ENCODE measurements around the gene DLL1. TPM values are rescaled to one million over a fixed set of nuclear protein-coding genes. Genes with fewer than 3 reads are reported as not detected.

Gene DLL1
- total and polyA plus RNA-seq, 4 experiments from 2014 or later = 0.07 to 3.4 (median 1.7) TPM; not detected in 1

DNA sequence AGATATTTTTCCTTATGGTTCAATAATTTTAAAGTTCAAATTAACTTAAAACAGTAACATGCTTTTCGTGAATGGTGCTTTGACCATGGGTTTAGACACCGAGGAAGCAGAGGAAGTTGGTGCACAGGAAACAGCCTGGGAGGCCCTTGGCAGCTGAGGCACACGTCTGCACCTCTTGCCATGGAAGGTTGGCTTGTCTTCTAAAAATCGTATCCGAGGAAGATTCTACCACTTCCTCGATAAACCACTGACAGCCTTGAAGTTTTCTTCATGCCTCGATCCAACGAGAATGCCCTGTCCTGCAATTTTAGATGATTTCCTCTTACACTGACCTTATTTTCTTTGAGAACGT, 12.2 kb downstream of the DLL1 start:
- H3K4me1 ChIP-seq (ENCODE audit: insufficient read depth, low read length) = peaks cover 18% of the 10 kb centered on the region
- no peak overlapping the region for H3K27ac ChIP-seq (ENCODE audit: low read depth, low read length)
- Mint-ChIP-seq H3K9me3 (peaks cover 0 to under 1% (median 0%) of the 10 kb centered on the region in 8 donors), H3K36me3 (no peaks in the 10 kb centered on the region), H3K27me3 (peaks cover 2 to 6% of the 10 kb centered on the region in 2 donors), H3K4me1 (peaks cover 19 to 32% (median 26%) of the 10 kb centered on the region in 4 donors), H3K4me3 (peak overlapping the region in 5 of 8 donors; percentile 29 to 67 (median 38)), H3K27ac (peak overlapping the region in 4 of 7 donors; percentile 11 to 76 (median 51))
- intact Hi-C loops (cut with micrococcal nuclease) = no loop called here
- H3K9me3 ChIP-seq (ENCODE audit: control insufficient read depth in 1 of 2, low read length in 2 of 2) = no peaks in the 10 kb centered on the region
- no peaks in the 10 kb centered on the region for H3K36me3 ChIP-seq (ENCODE audit: insufficient read depth, low read length)
- POLR2A ChIA-PET (ENCODE audit: partially characterized antibody) = interaction anchor here (0.7 to 1.8 kb wide), 2 partner anchors 12 to 131 kb away, joined by 3 to 5 read pairs; partner anchors contain the start of gene DLL1
- CTCF ChIA-PET (ENCODE audit: partially characterized antibody) = no interaction called here
- no peaks in the 10 kb centered on the region for H3K27me3 ChIP-seq (ENCODE audit: insufficient read depth, low read length)
- no peak for DNase-seq
- no peak overlapping the region for H3K4me3 ChIP-seq (ENCODE audit: low read length in 2 of 2)

DNA sequence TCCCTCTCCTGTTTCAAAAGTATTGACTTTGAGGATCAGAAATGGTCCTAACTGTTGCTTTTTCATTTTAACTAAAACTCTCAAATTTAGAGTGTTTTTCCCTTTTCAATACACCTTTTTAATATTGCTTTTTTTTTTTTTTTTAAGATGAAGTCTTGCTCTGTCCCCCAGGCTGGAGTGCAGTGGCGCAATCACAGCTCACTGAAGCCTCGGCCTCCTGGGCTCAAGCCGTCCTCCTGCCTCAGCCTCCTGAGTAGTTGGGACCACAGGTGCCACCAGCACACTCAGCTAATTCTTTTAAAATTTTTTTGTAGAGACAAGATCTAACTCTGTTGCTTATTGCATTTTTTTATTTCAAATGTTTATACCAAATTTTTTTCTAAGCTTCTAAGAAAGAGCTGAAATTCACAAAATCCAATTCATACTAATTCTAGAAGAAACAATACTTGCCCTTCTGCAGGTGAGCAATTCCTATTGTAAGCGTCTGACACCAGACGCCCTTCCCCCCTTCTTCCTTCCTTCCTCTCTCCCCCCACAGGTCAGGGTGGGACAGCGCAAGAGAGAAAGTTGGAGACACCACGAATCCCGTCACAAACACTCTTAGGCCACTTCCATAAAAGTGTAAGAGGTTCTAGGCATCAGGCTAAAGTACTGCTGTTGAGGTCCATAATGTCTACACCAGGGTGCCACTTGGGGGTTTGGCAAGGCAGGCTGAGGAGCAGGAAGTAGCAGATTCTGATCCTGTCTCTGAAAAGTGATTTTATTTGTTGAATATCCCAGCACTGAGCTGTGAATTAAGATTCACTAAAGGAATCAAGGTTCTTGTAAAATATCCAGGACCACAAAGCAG, 12.8 kb downstream of the DLL1 start:
- POLR2A ChIA-PET (ENCODE audit: partially characterized antibody) = interaction anchor here (1.8 kb wide), 1 partner anchor 13 kb away, joined by 5 read pairs; the partner anchor contains the start of gene DLL1
- DNase-seq = no peak
- H3K9me3 Mint-ChIP-seq = peaks cover 0 to 2% (median 0%) of the 10 kb centered on the region in 8 donors
- Histone ChIP-seq H3K4me3 (ENCODE audit: low read length in 2 of 2) (no peak overlapping the region), H3K27ac (ENCODE audit: low read depth, low read length) (no peak overlapping the region), H3K27me3 (ENCODE audit: insufficient read depth, low read length) (no peaks in the 10 kb centered on the region), H3K4me1 (ENCODE audit: insufficient read depth, low read length) (peaks cover 18% of the 10 kb centered on the region), H3K9me3 (ENCODE audit: control insufficient read depth in 1 of 2, low read length in 2 of 2) (no peaks in the 10 kb centered on the region), H3K36me3 (ENCODE audit: insufficient read depth, low read length) (no peaks in the 10 kb centered on the region)
- H3K36me3 Mint-ChIP-seq = no peaks in the 10 kb centered on the region
- H3K27me3 Mint-ChIP-seq = peaks cover 2 to 6% of the 10 kb centered on the region in 2 donors
- H3K4me1 Mint-ChIP-seq = peaks cover 20 to 36% (median 29%) of the 10 kb centered on the region in 4 donors
- intact Hi-C loops (cut with micrococcal nuclease) = no loop called here
- CTCF ChIA-PET (ENCODE audit: partially characterized antibody) = interaction anchor here (0.9 kb wide), 1 partner anchor 14 kb away, joined by 3 read pairs; no protein-coding TSS in a partner anchor
- peak overlapping the region in 4 of 8 donors; percentile 29 to 67 (median 51) for H3K4me3 Mint-ChIP-seq
- H3K27ac Mint-ChIP-seq = peak overlapping the region in 5 of 7 donors; percentile 10 to 77 (median 51)

DNA sequence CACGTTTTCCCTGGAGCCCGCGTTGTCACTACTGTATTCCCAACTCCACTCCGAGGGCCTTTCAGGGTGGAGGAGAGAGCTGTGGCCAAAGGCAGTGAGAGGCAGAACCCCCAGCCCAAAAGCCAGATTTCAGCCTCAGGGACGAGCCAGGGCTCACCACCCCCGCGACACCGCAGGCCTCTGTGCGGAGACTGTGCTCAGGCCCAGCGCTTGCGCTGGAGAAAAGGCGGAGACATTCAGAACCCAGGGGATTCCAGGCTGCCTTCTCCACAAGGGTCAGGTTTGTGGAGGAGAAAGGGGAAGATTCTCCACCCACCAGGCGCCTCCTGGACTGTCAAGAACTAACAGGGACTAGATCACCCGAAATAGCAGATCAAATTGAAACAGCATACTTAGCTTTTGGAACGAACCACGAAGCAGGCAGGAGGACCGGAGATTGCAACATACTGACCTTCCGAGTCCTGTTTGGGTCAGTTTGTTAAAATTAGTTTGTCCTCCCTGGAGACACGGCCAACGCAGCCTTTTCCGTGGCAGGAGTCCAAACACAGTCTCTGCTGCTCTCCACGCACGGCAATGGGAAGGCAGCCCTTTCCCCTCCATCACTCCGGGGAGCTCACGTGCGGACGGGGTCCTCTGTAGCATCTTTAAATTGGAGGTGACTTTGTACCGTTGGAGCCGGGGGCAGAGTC, 14.4 kb downstream of the DLL1 start:
- no peak overlapping the region for H3K4me3 Mint-ChIP-seq
- ChIA-PET POLR2A (ENCODE audit: partially characterized antibody) (interaction anchor here (0.6 kb wide), 1 partner anchor 241 kb away, joined by 3 read pairs; no protein-coding TSS in a partner anchor), CTCF (ENCODE audit: partially characterized antibody) (interaction anchor here (1.5 kb wide), 1 partner anchor 16 kb away, joined by 3 read pairs; no protein-coding TSS in a partner anchor)
- peaks cover 2 to 8% of the 10 kb centered on the region in 2 donors for H3K27me3 Mint-ChIP-seq
- no peaks in the 10 kb centered on the region for H3K36me3 ChIP-seq (ENCODE audit: insufficient read depth, low read length)
- no peak for DNase-seq
- H3K4me3 ChIP-seq (ENCODE audit: low read length in 2 of 2) = no peak overlapping the region
- peak overlapping the region in 1 of 7 donors; percentile 22 for H3K27ac Mint-ChIP-seq
- H3K4me1 Mint-ChIP-seq = peaks cover 26 to 52% (median 38%) of the 10 kb centered on the region in 4 donors
- peaks cover 0 to 2% (median 0%) of the 10 kb centered on the region in 8 donors for H3K9me3 Mint-ChIP-seq
- H3K27me3 ChIP-seq (ENCODE audit: insufficient read depth, low read length) = no peaks in the 10 kb centered on the region
- H3K9me3 ChIP-seq (ENCODE audit: control insufficient read depth in 1 of 2, low read length in 2 of 2) = no peaks in the 10 kb centered on the region
- intact Hi-C loops (cut with micrococcal nuclease) = no loop called here
- H3K4me1 ChIP-seq (ENCODE audit: insufficient read depth, low read length) = peaks cover 35% of the 10 kb centered on the region
- H3K27ac ChIP-seq (ENCODE audit: low read depth, low read length) = no peak overlapping the region
- H3K36me3 Mint-ChIP-seq = no peaks in the 10 kb centered on the region

DNA sequence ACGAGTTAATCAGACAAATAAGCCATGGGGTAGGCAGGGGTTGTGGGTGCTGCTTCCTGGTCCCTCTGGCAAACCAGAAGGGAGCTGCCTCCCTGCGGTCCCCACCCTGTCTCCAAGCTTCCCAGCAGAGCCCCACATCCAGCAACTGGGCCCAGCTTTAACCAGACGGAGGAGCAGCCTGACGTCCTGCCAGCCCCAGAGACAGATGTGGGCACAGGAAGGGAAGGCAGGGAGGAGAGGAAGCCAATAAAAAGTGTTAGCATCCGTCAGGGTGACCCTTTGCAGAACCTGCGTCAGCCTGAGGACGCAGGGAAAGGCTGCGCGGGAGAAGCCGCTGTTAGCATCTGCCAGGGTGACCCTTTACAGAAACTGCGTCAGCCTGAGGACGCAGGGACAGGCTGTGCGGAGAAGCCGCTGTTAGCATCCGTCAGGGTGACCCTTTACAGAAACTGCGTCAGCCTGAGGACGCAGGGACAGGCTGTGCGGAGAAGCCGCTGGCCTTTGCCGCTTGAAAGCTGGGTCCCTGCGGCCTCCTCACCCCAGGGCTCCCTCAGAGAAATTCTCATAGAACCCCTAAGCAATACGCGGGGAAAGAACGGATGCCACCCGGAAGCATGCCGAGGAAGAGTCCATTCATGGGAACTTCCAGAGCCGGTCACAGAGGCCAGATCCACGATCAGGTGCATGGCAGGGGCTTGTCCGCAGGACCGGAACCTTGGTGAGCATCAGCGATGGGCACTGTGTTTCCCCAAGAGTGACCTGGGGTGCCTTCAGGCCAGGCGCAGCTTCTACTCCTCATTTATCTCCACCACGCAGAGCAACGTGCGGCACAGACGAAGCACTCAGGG, 15.9 kb downstream of the DLL1 start:
- Mint-ChIP-seq H3K27ac (no peak overlapping the region), H3K27me3 (peaks cover 2 to 7% of the 10 kb centered on the region in 2 donors), H3K4me3 (no peak overlapping the region), H3K4me1 (peaks cover 28 to 50% (median 37%) of the 10 kb centered on the region in 4 donors), H3K36me3 (no peaks in the 10 kb centered on the region), H3K9me3 (peaks cover 0 to 2% (median 0%) of the 10 kb centered on the region in 8 donors)
- Histone ChIP-seq H3K36me3 (ENCODE audit: insufficient read depth, low read length) (no peaks in the 10 kb centered on the region), H3K9me3 (ENCODE audit: control insufficient read depth in 1 of 2, low read length in 2 of 2) (no peaks in the 10 kb centered on the region), H3K4me3 (ENCODE audit: low read length in 2 of 2) (no peak overlapping the region), H3K27ac (ENCODE audit: low read depth, low read length) (no peak overlapping the region), H3K4me1 (ENCODE audit: insufficient read depth, low read length) (peaks cover 40% of the 10 kb centered on the region), H3K27me3 (ENCODE audit: insufficient read depth, low read length) (no peaks in the 10 kb centered on the region)
- ChIA-PET POLR2A (ENCODE audit: partially characterized antibody) (no interaction called here), CTCF (ENCODE audit: partially characterized antibody) (interaction anchor here (1.5 kb wide), 1 partner anchor 18 kb away, joined by 3 read pairs; no protein-coding TSS in a partner anchor)
- DNase-seq = no peak
- intact Hi-C loops (cut with micrococcal nuclease) = loop anchor here (5.0 kb wide), 1 partner anchor 32 kb away; the partner anchor contains the start of gene FAM120B

DNA sequence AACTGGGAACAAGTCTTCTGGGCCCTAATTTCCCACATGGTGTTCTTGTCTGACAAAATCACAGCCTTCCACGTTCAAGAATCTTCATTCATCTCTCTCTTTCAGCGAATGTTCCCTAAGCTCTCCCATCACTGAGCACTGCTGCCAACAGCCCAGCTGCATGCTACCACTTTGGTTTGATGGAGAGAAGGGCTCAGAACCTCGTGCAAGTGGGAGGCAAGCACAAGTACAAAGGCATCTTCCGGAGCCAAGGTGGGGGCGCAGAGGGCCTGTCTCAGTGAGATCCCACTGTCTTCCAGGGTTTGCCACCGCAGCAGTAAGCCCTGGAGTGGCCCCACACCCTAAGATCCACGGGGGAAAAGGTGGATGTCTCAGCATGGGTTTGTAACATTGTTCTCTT, 17.2 kb downstream of the DLL1 start:
- H3K9me3 Mint-ChIP-seq = peaks cover 0 to 2% (median 0%) of the 10 kb centered on the region in 8 donors
- Histone ChIP-seq H3K4me1 (ENCODE audit: insufficient read depth, low read length) (peaks cover 31% of the 10 kb centered on the region), H3K27me3 (ENCODE audit: insufficient read depth, low read length) (no peaks in the 10 kb centered on the region), H3K36me3 (ENCODE audit: insufficient read depth, low read length) (no peaks in the 10 kb centered on the region), H3K9me3 (ENCODE audit: control insufficient read depth in 1 of 2, low read length in 2 of 2) (no peaks in the 10 kb centered on the region), H3K4me3 (ENCODE audit: low read length in 2 of 2) (no peak overlapping the region), H3K27ac (ENCODE audit: low read depth, low read length) (no peak overlapping the region)
- intact Hi-C loops (cut with micrococcal nuclease) = loop anchor here (5.0 kb wide), 1 partner anchor 34 kb away; the partner anchor contains the start of gene FAM120B
- ChIA-PET POLR2A (ENCODE audit: partially characterized antibody) (no interaction called here), CTCF (ENCODE audit: partially characterized antibody) (no interaction called here)
- H3K36me3 Mint-ChIP-seq = no peaks in the 10 kb centered on the region
- peaks cover 2 to 5% of the 10 kb centered on the region in 2 donors for H3K27me3 Mint-ChIP-seq
- H3K4me3 Mint-ChIP-seq = peak overlapping the region in 4 of 8 donors; percentile 17 to 63 (median 20)
- DNase-seq = no peak
- H3K4me1 Mint-ChIP-seq = peaks cover 19 to 37% (median 25%) of the 10 kb centered on the region in 4 donors
- H3K27ac Mint-ChIP-seq = peak overlapping the region in 2 of 7 donors; percentile 38 to 82

DNA sequence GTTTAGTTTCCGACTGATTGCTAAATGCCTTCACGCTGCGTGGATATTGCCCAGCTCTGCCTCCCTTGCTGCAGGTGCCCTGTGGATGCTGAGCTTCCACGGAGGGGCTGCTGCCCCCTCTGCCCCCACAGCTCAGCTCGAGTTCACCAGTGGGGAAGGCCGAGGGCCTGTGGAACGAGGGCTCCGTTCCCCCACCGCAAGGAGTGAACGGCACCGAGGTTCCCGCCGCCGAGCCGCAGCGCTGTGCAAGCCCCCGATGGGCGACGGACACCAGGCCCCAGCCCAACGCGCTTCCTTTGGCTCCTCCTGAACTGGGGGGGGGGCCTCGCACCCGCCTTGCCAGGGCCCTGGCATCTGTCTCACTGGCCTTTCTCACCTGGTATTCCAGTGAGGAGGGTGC, 17.7 kb downstream of the DLL1 start:
- no peaks in the 10 kb centered on the region for H3K27me3 ChIP-seq (ENCODE audit: insufficient read depth, low read length)
- no peaks in the 10 kb centered on the region for H3K36me3 ChIP-seq (ENCODE audit: insufficient read depth, low read length)
- Mint-ChIP-seq H3K4me1 (peaks cover 14 to 32% (median 20%) of the 10 kb centered on the region in 4 donors), H3K9me3 (peaks cover 0 to 2% (median 0%) of the 10 kb centered on the region in 8 donors), H3K27me3 (peaks cover 2 to 5% of the 10 kb centered on the region in 2 donors), H3K4me3 (peak overlapping the region in 6 of 8 donors; percentile 25 to 93 (median 59)), H3K27ac (peak overlapping the region in 1 of 7 donors; percentile 52), H3K36me3 (no peaks in the 10 kb centered on the region)
- H3K27ac ChIP-seq (ENCODE audit: low read depth, low read length) = no peak overlapping the region
- no peak for DNase-seq
- CTCF ChIA-PET (ENCODE audit: partially characterized antibody) = no interaction called here
- POLR2A ChIA-PET (ENCODE audit: partially characterized antibody) = interaction anchor here (1.7 to 2.3 kb wide), 2 partner anchors 17 to 185 kb away, joined by 5 to 47 read pairs; partner anchors contain the start of gene DLL1
- peaks cover 26% of the 10 kb centered on the region for H3K4me1 ChIP-seq (ENCODE audit: insufficient read depth, low read length)
- H3K9me3 ChIP-seq (ENCODE audit: control insufficient read depth in 1 of 2, low read length in 2 of 2) = no peaks in the 10 kb centered on the region
- no peak overlapping the region for H3K4me3 ChIP-seq (ENCODE audit: low read length in 2 of 2)
- intact Hi-C loops (cut with micrococcal nuclease) = loop anchor here (5.0 kb wide), 1 partner anchor 34 kb away; the partner anchor contains the start of gene FAM120B

Measured in CD4-positive, alpha-beta memory T cell (primary cell).